CD4-positive, CD25-positive, alpha-beta regulatory T cell (primary cell): Measurements from ENCODE around the gene SHROOM3. TPM values are rescaled to one million over a fixed set of nuclear protein-coding genes. Genes with fewer than 3 reads are reported as not detected.

ENCODE experiments used
- ATAC-seq, 2 donors: fragments of 150-1000 bp; cut with Tn5 transposase; one replicate each; pipeline ENCODE4 v1.10.0; 2021; ENCODE audit warnings: low read depth in 2 of 2, moderate number of reproducible peaks in 2 of 2, moderate library complexity in 1 of 2
- DNase-seq, 3 donors: peaks; one replicate each; pipeline versions ENCODE4 v3.0.0 to v3.0.0-alpha.2; 2012 to 2022; ENCODE audit warnings: mixed read lengths in 1 of 3
- H3K27ac ChIP-seq: one replicate; pipeline ENCODE4 v1.7.0; 2013; ENCODE audit warnings: mild to moderate bottlenecking, low read length; ENCODE audit not compliant: insufficient read depth, poor library complexity, severe bottlenecking
- H3K27me3 ChIP-seq: one replicate; pipeline ENCODE4 v1.7.0; 2013; ENCODE audit warnings: low read length; ENCODE audit not compliant: control insufficient read depth, insufficient read depth
- H3K36me3 ChIP-seq: one replicate; pipeline ENCODE4 v1.7.0; 2013; ENCODE audit warnings: mild to moderate bottlenecking, low read length, moderate library complexity; ENCODE audit not compliant: control insufficient read depth, insufficient read depth
- H3K4me1 ChIP-seq: 2 replicates; pipeline ENCODE4 v1.7.0; 2013; ENCODE audit warnings: mild to moderate bottlenecking, low read length; ENCODE audit not compliant: insufficient read depth, control insufficient read depth, poor library complexity, severe bottlenecking
- H3K4me3 ChIP-seq: one replicate; pipeline ENCODE4 v1.7.0; 2013; ENCODE audit warnings: low read depth, mild to moderate bottlenecking, low read length, moderate library complexity
- H3K9me3 ChIP-seq, 2 experiments: 1 replicate in 1 of 2; 2 replicates in 1 of 2; pipeline ENCODE4 v1.7.0; 2013; ENCODE audit warnings: low read length in 2 of 2, mild to moderate bottlenecking in 1 of 2, moderate library complexity in 1 of 2; ENCODE audit not compliant: control insufficient read depth in 2 of 2
- H3K27ac Mint-ChIP-seq, 3 donors: one replicate each; pipeline ENCODE4 v1.8.0; 2020 to 2022; ENCODE audit warnings: mild to moderate bottlenecking in 3 of 3, mixed read lengths in 3 of 3, moderate library complexity in 2 of 3
- H3K27me3 Mint-ChIP-seq: one replicate; pipeline ENCODE4 v1.8.0; 2022; ENCODE audit warnings: mild to moderate bottlenecking, mixed read lengths
- H3K36me3 Mint-ChIP-seq: one replicate; pipeline ENCODE4 v1.8.0; 2020; ENCODE audit warnings: mixed read lengths
- H3K4me1 Mint-ChIP-seq, 4 donors: one replicate each; pipeline ENCODE4 v1.8.0; 2020 to 2022; ENCODE audit warnings: mixed read lengths in 4 of 4, mild to moderate bottlenecking in 1 of 4
- H3K4me3 Mint-ChIP-seq, 4 donors: one replicate each; pipeline ENCODE4 v1.8.0; 2020 to 2022; ENCODE audit warnings: mild to moderate bottlenecking in 4 of 4, mixed read lengths in 4 of 4, moderate library complexity in 3 of 4
- H3K9me3 Mint-ChIP-seq, 7 donors: one replicate each; pipeline ENCODE4 v1.8.0; 2020 to 2022; ENCODE audit warnings: mixed read lengths in 7 of 7, mild to moderate bottlenecking in 3 of 7, moderate library complexity in 2 of 7
- polyA plus RNA-seq, 4 donors: library from polyadenylated mRNA; unstranded; fragments of 300-500 nt; fragmentation: Illumina TruSeq; gene quantifications; one replicate each; pipeline ENCODE4 v1.2.3, GENCODE V29; 2021
- total RNA-seq: library from RNA; stranded (reverse); gene quantifications from one replicate; pipeline ENCODE4 v1.2.3, GENCODE V29; 2022

The SHROOM3 gene
- total and polyA plus RNA-seq, 5 donors from 2014 or later: not detected

- Mint-ChIP-seq H3K36me3 (no peaks in the 10 kb centered on the region), H3K4me3 (no peak overlapping the region), H3K27ac (no peak overlapping the region), H3K27me3 (peaks cover 22% of the 10 kb centered on the region), H3K4me1 (peaks cover 0 to 2% (median 0%) of the 10 kb centered on the region in 4 donors), H3K9me3 (no peaks in the 10 kb centered on the region)
- no peak overlapping the region for H3K4me3 ChIP-seq
- peaks cover 6% of the 10 kb centered on the region for H3K27me3 ChIP-seq
- ATAC-seq (no peak), DNase-seq (no peak)
- no peaks in the 10 kb centered on the region for H3K36me3 ChIP-seq
- no peaks in the 10 kb centered on the region for H3K9me3 ChIP-seq
- H3K27ac ChIP-seq: no peak overlapping the region
- H3K4me1 ChIP-seq: no peaks in the 10 kb centered on the region
Observed at GRCh38 chr4:76712564-76712963, 277.5 kb downstream of the SHROOM3 start.

GRCh38 chr4:76714226-76714625 is 279.2 kb downstream of the SHROOM3 start:
- Mint-ChIP-seq H3K27ac (no peak overlapping the region), H3K4me1 (peaks cover 0 to 2% (median 0%) of the 10 kb centered on the region in 4 donors), H3K4me3 (no peak overlapping the region), H3K27me3 (peaks cover 27% of the 10 kb centered on the region), H3K36me3 (no peaks in the 10 kb centered on the region), H3K9me3 (no peaks in the 10 kb centered on the region)
- H3K9me3 ChIP-seq: no peaks in the 10 kb centered on the region
- peaks cover 11% of the 10 kb centered on the region for H3K27me3 ChIP-seq
- no peak overlapping the region for H3K27ac ChIP-seq
- H3K36me3 ChIP-seq: no peaks in the 10 kb centered on the region
- ATAC-seq (no peak), DNase-seq (no peak)
- H3K4me1 ChIP-seq: no peaks in the 10 kb centered on the region
- no peak overlapping the region for H3K4me3 ChIP-seq

GRCh38 chr4:76716020-76716419 is 281.0 kb downstream of the SHROOM3 start:
- H3K27me3 ChIP-seq: peaks cover 11% of the 10 kb centered on the region
- no peaks in the 10 kb centered on the region for H3K9me3 ChIP-seq
- no peak overlapping the region for H3K4me3 Mint-ChIP-seq
- H3K9me3 Mint-ChIP-seq: no peaks in the 10 kb centered on the region
- no peak overlapping the region for H3K27ac Mint-ChIP-seq
- H3K4me3 ChIP-seq: no peak overlapping the region
- no peak overlapping the region for H3K27ac ChIP-seq
- no peaks in the 10 kb centered on the region for H3K4me1 ChIP-seq
- H3K4me1 Mint-ChIP-seq: peaks cover 0 to 2% (median 0%) of the 10 kb centered on the region in 4 donors
- H3K36me3 Mint-ChIP-seq: no peaks in the 10 kb centered on the region
- no peaks in the 10 kb centered on the region for H3K36me3 ChIP-seq
- ATAC-seq: no peak
- H3K27me3 Mint-ChIP-seq: peaks cover 27% of the 10 kb centered on the region
- DNase-seq: no peak

DNA sequence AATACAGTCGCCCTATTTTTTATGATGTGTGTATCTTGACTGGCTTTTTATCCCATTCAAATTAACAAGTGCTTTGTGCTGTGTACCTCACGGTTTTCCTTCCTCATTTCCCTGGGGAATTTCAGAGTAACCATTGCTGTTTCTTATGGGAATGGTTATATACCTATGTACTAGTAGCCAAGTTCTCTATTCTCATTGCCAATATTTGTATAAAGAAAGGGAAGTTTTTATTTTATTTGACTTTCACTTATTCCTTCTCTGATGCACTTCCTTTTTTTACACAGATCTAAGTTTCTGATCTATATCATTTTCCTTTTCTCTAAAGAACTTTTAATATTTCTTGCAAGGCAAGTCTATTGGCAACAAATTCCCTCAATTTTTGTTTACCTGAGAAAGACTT is 281.6 kb downstream of the SHROOM3 start:
- Histone ChIP-seq H3K4me1 (no peaks in the 10 kb centered on the region), H3K9me3 (no peaks in the 10 kb centered on the region), H3K4me3 (no peak overlapping the region), H3K27me3 (peaks cover 11% of the 10 kb centered on the region), H3K36me3 (no peaks in the 10 kb centered on the region), H3K27ac (no peak overlapping the region)
- Mint-ChIP-seq H3K4me3 (no peak overlapping the region), H3K27me3 (peaks cover 27% of the 10 kb centered on the region), H3K4me1 (peaks cover 0 to 2% (median 0%) of the 10 kb centered on the region in 4 donors), H3K9me3 (peaks cover 0 to 1% (median 0%) of the 10 kb centered on the region in 7 donors), H3K27ac (no peak overlapping the region), H3K36me3 (no peaks in the 10 kb centered on the region)
- DNase-seq (no peak), ATAC-seq (no peak)

- Histone ChIP-seq H3K9me3 (no peaks in the 10 kb centered on the region), H3K36me3 (no peaks in the 10 kb centered on the region), H3K27ac (no peak overlapping the region), H3K27me3 (peaks cover 14% of the 10 kb centered on the region), H3K4me1 (no peaks in the 10 kb centered on the region), H3K4me3 (no peak overlapping the region)
- no peak overlapping the region for H3K27ac Mint-ChIP-seq
- H3K4me1 Mint-ChIP-seq: peaks cover 0 to 2% (median 0%) of the 10 kb centered on the region in 4 donors
- H3K4me3 Mint-ChIP-seq: no peak overlapping the region
- H3K27me3 Mint-ChIP-seq: peaks cover 27% of the 10 kb centered on the region
- ATAC-seq: no peak
- DNase-seq: no peak
- H3K9me3 Mint-ChIP-seq: peaks cover 0 to 2% (median 0%) of the 10 kb centered on the region in 7 donors
- no peaks in the 10 kb centered on the region for H3K36me3 Mint-ChIP-seq
Observed at GRCh38 chr4:76717431-76717830, 282.4 kb downstream of the SHROOM3 start.

- H3K27ac Mint-ChIP-seq: no peak overlapping the region
- Histone ChIP-seq H3K36me3 (no peaks in the 10 kb centered on the region), H3K27ac (no peak overlapping the region), H3K4me3 (no peak overlapping the region), H3K4me1 (no peaks in the 10 kb centered on the region), H3K27me3 (peaks cover 14% of the 10 kb centered on the region), H3K9me3 (no peaks in the 10 kb centered on the region)
- H3K36me3 Mint-ChIP-seq: no peaks in the 10 kb centered on the region
- H3K27me3 Mint-ChIP-seq: peaks cover 27% of the 10 kb centered on the region
- ATAC-seq (no peak), DNase-seq (no peak)
- H3K9me3 Mint-ChIP-seq: peaks cover 0 to 2% (median 0%) of the 10 kb centered on the region in 7 donors
- no peak overlapping the region for H3K4me3 Mint-ChIP-seq
- H3K4me1 Mint-ChIP-seq: peaks cover 0 to 2% (median 0%) of the 10 kb centered on the region in 4 donors
Observed at GRCh38 chr4:76718021-76718420, 283.0 kb downstream of the SHROOM3 start.

- Mint-ChIP-seq H3K4me1 (peaks cover 0 to 2% (median 0%) of the 10 kb centered on the region in 4 donors), H3K27me3 (peaks cover 31% of the 10 kb centered on the region), H3K27ac (no peak overlapping the region), H3K9me3 (peaks cover 0 to 3% (median 1%) of the 10 kb centered on the region in 7 donors), H3K36me3 (no peaks in the 10 kb centered on the region), H3K4me3 (no peak overlapping the region)
- Histone ChIP-seq H3K4me3 (no peak overlapping the region), H3K36me3 (no peaks in the 10 kb centered on the region), H3K9me3 (no peaks in the 10 kb centered on the region), H3K27ac (no peak overlapping the region), H3K27me3 (peaks cover 14% of the 10 kb centered on the region), H3K4me1 (no peaks in the 10 kb centered on the region)
- DNase-seq (no peak), ATAC-seq (no peak)
Observed at GRCh38 chr4:76718831-76719230, 283.8 kb downstream of the SHROOM3 start.

- no peaks in the 10 kb centered on the region for H3K36me3 Mint-ChIP-seq
- Histone ChIP-seq H3K27ac (no peak overlapping the region), H3K4me3 (no peak overlapping the region), H3K9me3 (no peaks in the 10 kb centered on the region), H3K36me3 (no peaks in the 10 kb centered on the region), H3K27me3 (peaks cover 14% of the 10 kb centered on the region), H3K4me1 (no peaks in the 10 kb centered on the region)
- no peak for DNase-seq
- no peaks in the 10 kb centered on the region for H3K4me1 Mint-ChIP-seq
- no peak overlapping the region for H3K27ac Mint-ChIP-seq
- H3K27me3 Mint-ChIP-seq: peaks cover 29% of the 10 kb centered on the region
- no peak overlapping the region for H3K4me3 Mint-ChIP-seq
- H3K9me3 Mint-ChIP-seq: peaks cover 0 to 3% (median 1%) of the 10 kb centered on the region in 7 donors
- no peak for ATAC-seq
Observed at GRCh38 chr4:76720121-76720520, 285.1 kb downstream of the SHROOM3 start.
